Sigmoid colon (tissue), 7 donors: ENCODE results near the gene PLEKHA1. TPM values are rescaled to one million over a fixed set of nuclear protein-coding genes. Genes with fewer than 3 reads are reported as not detected.

Experiments
- DNase-seq: peaks from one replicate; pipeline ENCODE4 v3.0.0-alpha.2; 2019
- H3K27ac ChIP-seq, 4 donors: fragments of 200-600 bp; sonication (generic); one replicate each; pipeline ENCODE4 v1.5.1; 2016 to 2019; ENCODE audit warnings: mild to moderate bottlenecking in 1 of 4
- H3K27me3 ChIP-seq, 3 donors: fragments of 200-600 bp; sonication (generic); one replicate each; pipeline ENCODE4 v1.5.1; 2019; ENCODE audit warnings: mild to moderate bottlenecking in 1 of 3
- H3K36me3 ChIP-seq, 4 donors: fragments of 200-600 bp; sonication (generic); one replicate each; pipeline ENCODE4 v1.5.1; 2016 to 2019
- H3K4me1 ChIP-seq, 4 donors: fragments of 200-600 bp; sonication (generic); one replicate each; pipeline ENCODE4 v1.5.1; 2017 to 2019
- H3K4me3 ChIP-seq, 4 donors: fragments of 200-600 bp; sonication (generic); one replicate each; pipeline ENCODE4 v1.5.1; 2017 to 2019; ENCODE audit warnings: mild to moderate bottlenecking in 2 of 4, moderate library complexity in 1 of 4
- H3K9me3 ChIP-seq, 4 donors: fragments of 200-600 bp in 3 of 4; sonication (generic) in 3 of 4; one replicate each; pipeline versions ENCODE4 v1.5.1 to v1.6.1; 2013 to 2019
- EP300 ChIP-seq, 4 donors: sonication (generic); formaldehyde crosslinking; IDR thresholded peaks; one replicate each; pipeline ENCODE4 v1.6.1; 2017; ENCODE audit warnings: antibody characterized with exemption in 4 of 4
- POLR2A ChIP-seq, 2 donors: fragments of 450-650 bp; IDR thresholded peaks; one replicate each; pipeline ENCODE4 v1.6.1; 2016; ENCODE audit warnings: antibody characterized with exemption in 2 of 2, mild to moderate bottlenecking in 2 of 2, moderate library complexity in 2 of 2
- POLR2AphosphoS5 ChIP-seq, 4 donors: sonication (generic); formaldehyde crosslinking; IDR thresholded peaks; one replicate each; pipeline ENCODE4 v1.6.1; 2017; ENCODE audit warnings: antibody characterized with exemption in 4 of 4
- WGBS, 2 donors: extraction: QIAGEN DNeasy Blood & Tissue Kit; methylation state at CpG; one replicate each; pipeline ENCODE4 v1.1.7; 2013; 5-methylcytosine and 5-hydroxymethylcytosine counted together
- intact Hi-C: fragments of 100-400 bp; cut with DNase I; formaldehyde crosslinking; loops from one replicate; pipeline ENCODE4 v1.15.1; 2023
- polyA plus RNA-seq, 3 donors: library from polyadenylated mRNA; stranded (reverse); fragments of 200-250 nt; gene quantifications; one replicate each; pipeline ENCODE4 v1.2.3, GENCODE V29; 2013
- total RNA-seq, 4 donors: library from RNA; depleted of rRNA; stranded (reverse); fragments of >200 nt; gene quantifications; one replicate each; pipeline ENCODE4 v1.1.0, GENCODE V29; 2016
- TF ChIP-seq, protein P1 (sequence below), 4 experiments: fragments of 450-650 bp in 3 of 4; fragments of 200-600 bp in 1 of 4; IDR thresholded peaks; one replicate each; pipeline ENCODE4 v1.5.1; 2016 to 2019; ENCODE audit warnings: antibody characterized with exemption in 4 of 4, mild to moderate bottlenecking in 3 of 4, moderate library complexity in 2 of 4
- donor health status: healthy with polysubstance abuse.
- donor health status: Bipolar disorder and iron deficiency.
- donor health status: healthy.

Gene PLEKHA1
- total and polyA plus RNA-seq, 7 donors, result 20.9 to 53.2 (median 38.4) TPM

DNA sequence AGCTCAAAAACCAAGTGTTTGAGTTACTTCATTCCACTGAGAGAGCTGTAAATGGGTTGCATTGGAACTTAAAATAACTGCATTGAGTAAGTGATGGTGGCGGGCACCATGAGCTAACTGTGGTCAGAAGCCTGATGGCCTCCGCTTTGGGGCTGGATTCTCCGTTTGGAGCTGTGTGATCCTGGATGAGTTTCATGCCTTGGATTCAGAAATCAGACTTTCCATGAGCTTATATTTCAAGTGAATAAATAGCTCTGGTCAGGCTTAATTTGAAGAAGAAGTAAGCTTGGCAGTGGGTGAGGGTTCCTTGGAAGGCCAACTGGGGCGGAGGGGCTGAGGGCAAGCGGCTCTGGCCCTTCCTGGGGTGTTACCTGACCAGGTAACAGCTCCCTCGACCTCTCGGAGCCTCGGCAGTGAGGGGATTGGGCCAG lies 92.5 kb downstream of the PLEKHA1 start:
- H3K4me3 ChIP-seq, result no peak overlapping the region
- WGBS, 2 donors, result 77 to 83% methylated on average over 8 of the region's 8 CpGs
- H3K27ac ChIP-seq, result no peak overlapping the region
- H3K27me3 ChIP-seq, result no peaks in the 10 kb centered on the region
- no peaks in the 10 kb centered on the region for H3K9me3 ChIP-seq
- H3K36me3 ChIP-seq, result no peaks in the 10 kb centered on the region
- DNase-seq, result no peak
- TF ChIP-seq POLR2A (IDR thresholded peaks at IDR 0.05) (no peak), POLR2AphosphoS5 (IDR thresholded peaks at IDR 0.05) (no peak), EP300 (IDR thresholded peaks at IDR 0.05) (no peak)
- TF ChIP-seq, protein P1, sequence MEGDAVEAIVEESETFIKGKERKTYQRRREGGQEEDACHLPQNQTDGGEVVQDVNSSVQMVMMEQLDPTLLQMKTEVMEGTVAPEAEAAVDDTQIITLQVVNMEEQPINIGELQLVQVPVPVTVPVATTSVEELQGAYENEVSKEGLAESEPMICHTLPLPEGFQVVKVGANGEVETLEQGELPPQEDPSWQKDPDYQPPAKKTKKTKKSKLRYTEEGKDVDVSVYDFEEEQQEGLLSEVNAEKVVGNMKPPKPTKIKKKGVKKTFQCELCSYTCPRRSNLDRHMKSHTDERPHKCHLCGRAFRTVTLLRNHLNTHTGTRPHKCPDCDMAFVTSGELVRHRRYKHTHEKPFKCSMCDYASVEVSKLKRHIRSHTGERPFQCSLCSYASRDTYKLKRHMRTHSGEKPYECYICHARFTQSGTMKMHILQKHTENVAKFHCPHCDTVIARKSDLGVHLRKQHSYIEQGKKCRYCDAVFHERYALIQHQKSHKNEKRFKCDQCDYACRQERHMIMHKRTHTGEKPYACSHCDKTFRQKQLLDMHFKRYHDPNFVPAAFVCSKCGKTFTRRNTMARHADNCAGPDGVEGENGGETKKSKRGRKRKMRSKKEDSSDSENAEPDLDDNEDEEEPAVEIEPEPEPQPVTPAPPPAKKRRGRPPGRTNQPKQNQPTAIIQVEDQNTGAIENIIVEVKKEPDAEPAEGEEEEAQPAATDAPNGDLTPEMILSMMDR (IDR thresholded peaks at IDR 0.05), result no peak
- intact Hi-C loops, result no loop called here
- H3K4me1 ChIP-seq, result peaks cover 0 to 36% (median 32%) of the 10 kb centered on the region in 4 donors

DNA sequence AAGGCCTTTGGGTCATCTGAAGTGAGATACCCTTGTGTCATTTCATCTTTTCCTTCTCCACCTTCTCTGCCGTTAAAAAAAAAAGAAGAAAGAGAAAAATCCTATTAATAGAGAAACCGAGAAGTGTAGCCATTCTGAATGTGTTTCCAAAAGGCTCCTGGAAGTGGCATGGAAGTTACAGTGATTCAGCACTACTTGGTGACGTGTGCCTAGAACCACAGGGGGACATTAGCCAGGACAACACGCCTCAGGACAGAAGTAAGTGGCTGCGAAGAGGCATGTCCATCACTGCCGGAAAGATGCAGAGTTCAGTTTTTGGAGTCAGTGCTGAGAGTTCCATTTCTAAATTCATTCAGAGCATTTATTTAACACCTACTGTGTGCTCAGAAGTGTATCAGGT lies 93.2 kb downstream of the PLEKHA1 start:
- WGBS, 2 donors, result 84 to 88% methylated on average over 6 of the region's 6 CpGs
- no peaks in the 10 kb centered on the region for H3K27me3 ChIP-seq
- DNase-seq, result no peak
- H3K27ac ChIP-seq, result no peak overlapping the region
- intact Hi-C loops, result no loop called here
- H3K4me1 ChIP-seq, result peaks cover 0 to 35% (median 32%) of the 10 kb centered on the region in 4 donors
- TF ChIP-seq POLR2A (IDR thresholded peaks at IDR 0.05) (no peak), EP300 (IDR thresholded peaks at IDR 0.05) (no peak), POLR2AphosphoS5 (IDR thresholded peaks at IDR 0.05) (no peak)
- TF ChIP-seq, protein P1 (IDR thresholded peaks at IDR 0.05), result no peak
- H3K4me3 ChIP-seq, result no peak overlapping the region
- no peaks in the 10 kb centered on the region for H3K36me3 ChIP-seq
- H3K9me3 ChIP-seq, result no peaks in the 10 kb centered on the region

DNA sequence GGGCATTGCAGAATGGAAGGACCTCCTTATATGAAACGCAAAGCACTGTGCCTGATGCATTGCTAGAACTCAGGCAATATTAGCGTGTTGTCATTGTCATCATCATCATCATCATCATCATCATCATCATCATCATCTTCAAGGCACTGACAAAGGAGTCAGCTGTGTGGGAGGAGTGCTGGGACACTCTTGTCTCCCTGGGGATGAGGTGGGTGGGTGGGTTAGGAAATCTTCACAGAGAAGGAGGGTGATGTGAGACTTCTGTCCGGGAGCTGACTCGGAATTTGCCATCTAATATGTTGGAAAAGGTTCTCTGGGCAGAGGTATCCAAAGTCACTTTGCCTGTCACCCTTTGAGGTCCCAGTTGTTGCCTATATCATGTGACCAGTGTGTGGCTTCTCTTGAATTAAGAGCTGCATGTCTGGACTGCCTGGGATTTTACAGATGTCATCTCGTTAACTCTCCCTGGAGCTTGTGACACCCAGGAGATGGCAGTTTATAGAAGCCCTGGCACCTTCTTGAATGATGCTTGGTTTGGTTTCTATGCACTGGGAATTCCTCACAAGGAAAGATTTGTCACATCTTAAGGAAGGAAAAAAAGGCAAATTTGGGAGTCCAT lies 93.9 kb downstream of the PLEKHA1 start:
- intact Hi-C loops, result no loop called here
- Histone ChIP-seq H3K27ac (peak overlapping the region in 3 of 4 donors; percentile 47 to 72 (median 58)), H3K9me3 (no peaks in the 10 kb centered on the region), H3K27me3 (no peaks in the 10 kb centered on the region), H3K4me1 (peaks cover 0 to 28% (median 28%) of the 10 kb centered on the region in 4 donors), H3K36me3 (no peaks in the 10 kb centered on the region), H3K4me3 (no peak overlapping the region)
- WGBS, 2 donors, result 90 to 93% methylated on average over 5 of the region's 5 CpGs
- TF ChIP-seq POLR2AphosphoS5 (IDR thresholded peaks at IDR 0.05) (no peak), POLR2A (IDR thresholded peaks at IDR 0.05) (no peak), EP300 (IDR thresholded peaks at IDR 0.05) (no peak)
- TF ChIP-seq, protein P1 (IDR thresholded peaks at IDR 0.05), result no peak
- DNase-seq, result no peak

DNA sequence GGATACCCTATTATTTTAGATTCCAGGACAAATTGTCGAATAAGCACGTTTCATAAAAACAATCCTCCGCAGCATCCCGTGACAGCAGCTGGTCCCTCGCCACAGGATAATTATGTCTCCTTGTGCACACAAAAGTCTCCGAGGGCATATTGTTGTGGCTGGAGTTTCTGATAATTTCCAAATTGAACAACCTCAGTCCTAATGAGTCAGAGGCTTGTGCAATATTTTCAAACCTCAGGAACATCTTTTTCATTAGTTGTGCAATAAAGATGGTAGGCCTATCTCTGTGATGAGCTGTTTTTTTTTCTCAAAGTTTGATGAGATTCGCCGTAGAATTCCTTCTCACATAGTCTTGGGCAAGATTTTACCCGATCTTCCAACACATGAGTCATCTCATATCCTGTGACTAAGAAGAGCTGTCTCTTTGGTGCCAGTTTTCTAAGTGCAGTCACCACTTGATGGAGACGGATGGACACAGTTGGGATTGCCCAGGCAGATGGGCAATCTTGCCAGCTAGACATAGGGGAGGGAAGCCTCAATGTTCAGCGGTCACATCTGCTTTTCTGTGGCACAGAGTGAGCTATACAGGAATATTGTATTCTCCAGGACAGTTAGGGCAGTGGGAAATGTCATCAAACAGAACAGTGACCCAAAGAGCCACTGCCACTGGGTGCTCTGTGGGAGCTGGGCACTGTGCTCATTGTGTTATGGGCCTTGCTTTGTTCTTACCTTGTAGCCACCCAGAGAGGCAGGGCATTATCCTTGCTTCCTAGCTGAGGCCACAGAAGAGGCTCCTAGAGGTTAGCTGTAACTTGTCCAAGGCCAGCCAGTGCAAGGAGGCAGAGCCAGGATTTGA lies 94.6 kb downstream of the PLEKHA1 start:
- no peak for DNase-seq
- TF ChIP-seq POLR2A (IDR thresholded peaks at IDR 0.05) (no peak), EP300 (IDR thresholded peaks at IDR 0.05) (peak in 2 of 4 donors; percentile 22 to 45), POLR2AphosphoS5 (IDR thresholded peaks at IDR 0.05) (peak; percentile 38 to 77 (median 56))
- no peaks in the 10 kb centered on the region for H3K36me3 ChIP-seq
- H3K27ac ChIP-seq, result peak overlapping the region; percentile 47 to 72 (median 53)
- intact Hi-C loops, result no loop called here
- H3K4me3 ChIP-seq, result no peak overlapping the region
- 76 to 78% methylated on average over 11 of the region's 11 CpGs for WGBS, 2 donors
- H3K27me3 ChIP-seq, result no peaks in the 10 kb centered on the region
- H3K9me3 ChIP-seq, result no peaks in the 10 kb centered on the region
- H3K4me1 ChIP-seq, result peaks cover 0 to 28% (median 24%) of the 10 kb centered on the region in 4 donors

DNA sequence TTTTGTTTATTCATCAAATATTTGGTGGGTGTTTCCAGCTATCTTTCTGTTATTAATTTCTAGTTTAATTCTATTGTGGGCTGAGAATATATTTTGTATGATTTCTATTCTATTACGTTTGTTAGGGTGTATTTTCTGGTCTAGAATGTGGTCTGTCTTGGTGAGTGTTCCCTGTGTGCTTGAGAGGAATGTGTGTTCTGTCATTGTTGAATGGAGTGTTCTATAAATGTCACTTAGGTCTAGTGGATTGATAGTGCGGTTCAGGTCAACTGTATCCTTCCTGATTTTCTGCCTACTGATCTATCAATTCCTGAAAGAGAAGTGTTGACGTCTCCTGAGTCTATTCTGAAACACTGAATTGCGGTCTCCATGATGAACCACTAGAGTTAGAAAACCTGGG lies 95.3 kb downstream of the PLEKHA1 start:
- Histone ChIP-seq H3K27ac (peak overlapping the region in 3 of 4 donors; percentile 47 to 68 (median 58)), H3K9me3 (no peaks in the 10 kb centered on the region), H3K4me3 (no peak overlapping the region), H3K27me3 (no peaks in the 10 kb centered on the region), H3K36me3 (no peaks in the 10 kb centered on the region), H3K4me1 (peaks cover 0 to 32% (median 25%) of the 10 kb centered on the region in 4 donors)
- TF ChIP-seq, protein P1 (IDR thresholded peaks at IDR 0.05), result no peak
- intact Hi-C loops, result no loop called here
- no peak for DNase-seq
- WGBS, 2 donors, result 90 to 91% methylated on average over 4 of the region's 4 CpGs
